ENCODE measurements around the gene TEX26.

Gene TEX26

GRCh38 chr13:30957258-30957943, 24.9 kb downstream of the TEX26 start:
- Histone ChIP-seq H3K4me3 (ENCODE audit: low read length) (no peak overlapping the region), H3K9ac (ENCODE audit: low read depth, low read length) (no peak overlapping the region), H3K4me2 (ENCODE audit: low read length) (no peak overlapping the region), H3K9me3 (replicated peaks; ENCODE audit: low read length) (no peaks in the 10 kb centered on the region), H3K27me3 (ENCODE audit: control insufficient read depth, insufficient read depth, low read length) (peaks cover 53% of the 10 kb centered on the region), H3K4me1 (ENCODE audit: control insufficient read depth, insufficient read depth, low read length) (no peaks in the 10 kb centered on the region), H3K36me3 (ENCODE audit: insufficient read depth, low read length) (no peaks in the 10 kb centered on the region)

DNA sequence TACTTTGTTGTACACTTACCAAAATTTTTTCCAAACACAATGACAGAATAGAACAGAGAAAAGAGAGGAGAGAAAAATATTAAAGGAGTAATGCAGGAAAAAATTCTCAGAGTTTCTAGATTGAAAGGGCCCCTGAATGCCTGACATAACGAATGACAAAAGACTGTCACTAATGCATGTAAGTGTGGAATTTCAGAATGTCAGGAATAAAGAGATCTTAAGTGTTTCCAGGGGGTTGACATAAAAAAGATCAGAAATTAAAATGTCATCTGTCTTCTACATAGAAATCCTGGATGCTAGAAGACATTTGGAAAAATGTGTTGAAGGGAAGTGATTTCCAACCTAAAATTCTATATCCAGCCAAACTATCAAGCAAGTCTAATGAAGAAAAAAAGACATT, 27.2 kb downstream of the TEX26 start:
- Histone ChIP-seq H3K9ac (ENCODE audit: low read depth, low read length) (no peak overlapping the region), H3K4me3 (ENCODE audit: low read length) (no peak overlapping the region), H3K4me1 (ENCODE audit: control insufficient read depth, insufficient read depth, low read length) (no peaks in the 10 kb centered on the region), H3K9me3 (replicated peaks; ENCODE audit: low read length) (no peaks in the 10 kb centered on the region), H3K27me3 (ENCODE audit: control insufficient read depth, insufficient read depth, low read length) (peaks cover 45% of the 10 kb centered on the region), H3K36me3 (ENCODE audit: insufficient read depth, low read length) (no peaks in the 10 kb centered on the region), H3K4me2 (ENCODE audit: low read length) (no peak overlapping the region)

DNA sequence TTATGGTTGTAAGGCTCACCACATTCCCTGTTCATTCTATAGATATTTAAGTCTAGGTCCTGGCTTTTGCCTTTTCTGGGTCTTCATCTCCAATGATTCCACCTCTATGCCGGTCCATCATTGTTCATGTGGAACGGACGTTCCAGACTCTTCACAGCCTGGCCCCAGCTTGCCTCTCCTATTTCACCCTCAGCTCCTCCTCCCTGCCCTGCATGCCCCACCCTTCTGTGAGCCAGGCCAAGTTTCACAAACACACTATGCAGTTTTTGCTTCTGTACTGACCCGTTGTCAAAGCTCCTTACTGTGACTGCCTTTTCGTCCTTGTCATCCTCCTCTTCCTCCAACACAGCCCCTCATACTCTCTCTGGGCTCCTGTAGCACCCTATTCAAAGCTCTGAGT, 31.3 kb downstream of the TEX26 start:
- H3K4me1 ChIP-seq (ENCODE audit: control insufficient read depth, insufficient read depth, low read length) = no peaks in the 10 kb centered on the region
- peak overlapping the region; percentile 28 for H3K4me2 ChIP-seq (ENCODE audit: low read length)
- H3K9me3 ChIP-seq (replicated peaks; ENCODE audit: low read length) = no peaks in the 10 kb centered on the region
- no peaks in the 10 kb centered on the region for H3K36me3 ChIP-seq (ENCODE audit: insufficient read depth, low read length)
- no peak overlapping the region for H3K4me3 ChIP-seq (ENCODE audit: low read length)
- no peak overlapping the region for H3K9ac ChIP-seq (ENCODE audit: low read depth, low read length)
- H3K27me3 ChIP-seq (ENCODE audit: control insufficient read depth, insufficient read depth, low read length) = peaks cover 40% of the 10 kb centered on the region

- Histone ChIP-seq H3K4me3 (ENCODE audit: low read length) (no peak overlapping the region), H3K4me2 (ENCODE audit: low read length) (no peak overlapping the region), H3K9me3 (replicated peaks; ENCODE audit: low read length) (no peaks in the 10 kb centered on the region), H3K36me3 (ENCODE audit: insufficient read depth, low read length) (no peaks in the 10 kb centered on the region), H3K9ac (ENCODE audit: low read depth, low read length) (no peak overlapping the region), H3K27me3 (ENCODE audit: control insufficient read depth, insufficient read depth, low read length) (peaks cover 40% of the 10 kb centered on the region), H3K4me1 (ENCODE audit: control insufficient read depth, insufficient read depth, low read length) (no peaks in the 10 kb centered on the region)
Measured at GRCh38 chr13:30965380-30965779, 32.9 kb downstream of the TEX26 start.

DNA sequence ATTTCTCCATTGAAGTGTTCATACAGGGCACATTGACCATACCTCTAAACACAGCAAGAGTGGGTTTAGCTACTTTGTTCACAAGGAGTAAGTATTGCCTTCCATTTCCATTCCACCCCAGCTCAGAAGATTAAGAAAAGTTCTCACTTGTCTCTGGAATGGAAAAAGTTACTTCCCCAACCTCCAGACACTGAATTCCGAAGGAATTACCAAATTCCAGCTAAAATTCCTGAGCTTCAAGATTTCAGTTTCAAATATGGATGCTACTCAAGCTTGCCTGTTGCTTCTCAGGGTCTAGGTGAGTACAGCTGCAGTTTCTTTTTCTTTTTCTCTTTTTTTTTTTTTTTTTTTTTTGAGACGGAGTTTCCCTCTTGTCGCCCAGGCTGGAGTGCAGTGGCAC, 33.6 kb downstream of the TEX26 start:
- Histone ChIP-seq H3K36me3 (ENCODE audit: insufficient read depth, low read length) (no peaks in the 10 kb centered on the region), H3K4me2 (ENCODE audit: low read length) (no peak overlapping the region)

GRCh38 chr13:30968846-30969245, 36.4 kb downstream of the TEX26 start:
- Histone ChIP-seq H3K4me2 (ENCODE audit: low read length) (no peak overlapping the region), H3K4me3 (ENCODE audit: low read length) (no peak overlapping the region), H3K9me3 (replicated peaks; ENCODE audit: low read length) (no peaks in the 10 kb centered on the region), H3K36me3 (ENCODE audit: insufficient read depth, low read length) (no peaks in the 10 kb centered on the region), H3K27me3 (ENCODE audit: control insufficient read depth, insufficient read depth, low read length) (peaks cover 23% of the 10 kb centered on the region), H3K4me1 (ENCODE audit: control insufficient read depth, insufficient read depth, low read length) (peaks cover 3% of the 10 kb centered on the region), H3K9ac (ENCODE audit: low read depth, low read length) (no peak overlapping the region)

More for the DNA sequence above, 33.6 kb downstream of the TEX26 start:
- Histone ChIP-seq H3K27me3 (ENCODE audit: control insufficient read depth, insufficient read depth, low read length) (peaks cover 38% of the 10 kb centered on the region), H3K9ac (ENCODE audit: low read depth, low read length) (no peak overlapping the region), H3K4me1 (ENCODE audit: control insufficient read depth, insufficient read depth, low read length) (no peaks in the 10 kb centered on the region), H3K4me3 (ENCODE audit: low read length) (no peak overlapping the region), H3K9me3 (replicated peaks; ENCODE audit: low read length) (no peaks in the 10 kb centered on the region)

- H3K4me3 ChIP-seq (ENCODE audit: low read length) = no peak overlapping the region
- no peak overlapping the region for H3K9ac ChIP-seq (ENCODE audit: low read depth, low read length)
- peaks cover 3% of the 10 kb centered on the region for H3K4me1 ChIP-seq (ENCODE audit: control insufficient read depth, insufficient read depth, low read length)
- H3K36me3 ChIP-seq (ENCODE audit: insufficient read depth, low read length) = no peaks in the 10 kb centered on the region
- H3K4me2 ChIP-seq (ENCODE audit: low read length) = no peak overlapping the region
- no peaks in the 10 kb centered on the region for H3K9me3 ChIP-seq (replicated peaks; ENCODE audit: low read length)
- peaks cover 18% of the 10 kb centered on the region for H3K27me3 ChIP-seq (ENCODE audit: control insufficient read depth, insufficient read depth, low read length)
Measured at GRCh38 chr13:30971575-30971974, 39.1 kb downstream of the TEX26 start.

GRCh38 chr13:30972888-30973377, 40.5 kb downstream of the TEX26 start:
- H3K4me2 ChIP-seq (ENCODE audit: low read length) = no peak overlapping the region

DNA sequence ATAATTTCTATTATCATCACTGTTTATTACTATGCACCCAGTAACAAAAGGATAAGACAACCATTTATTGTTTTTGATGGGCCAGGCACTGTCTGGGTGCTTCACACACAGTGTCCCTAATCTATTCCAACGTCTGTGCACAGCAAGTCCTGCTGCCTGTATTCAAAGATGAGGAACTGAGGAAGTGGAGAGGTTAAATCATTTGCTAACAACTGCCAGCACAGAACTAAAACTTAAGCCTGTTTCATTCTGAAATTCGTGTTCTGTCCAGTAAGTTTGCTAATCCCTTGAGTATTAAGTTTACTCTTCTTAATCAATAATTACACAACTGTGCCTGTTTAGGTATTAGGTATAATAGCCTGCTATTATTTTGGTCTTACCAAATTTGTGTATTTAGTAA, 41.9 kb downstream of the TEX26 start:
- Histone ChIP-seq H3K4me1 (ENCODE audit: control insufficient read depth, insufficient read depth, low read length) (peaks cover 17% of the 10 kb centered on the region), H3K9ac (ENCODE audit: low read depth, low read length) (no peak overlapping the region)

More at GRCh38 chr13:30972888-30973377, 40.5 kb downstream of the TEX26 start:
- Histone ChIP-seq H3K9me3 (replicated peaks; ENCODE audit: low read length) (no peaks in the 10 kb centered on the region), H3K9ac (ENCODE audit: low read depth, low read length) (no peak overlapping the region), H3K27me3 (ENCODE audit: control insufficient read depth, insufficient read depth, low read length) (peaks cover 10% of the 10 kb centered on the region), H3K4me1 (ENCODE audit: control insufficient read depth, insufficient read depth, low read length) (peaks cover 10% of the 10 kb centered on the region), H3K36me3 (ENCODE audit: insufficient read depth, low read length) (no peaks in the 10 kb centered on the region), H3K4me3 (ENCODE audit: low read length) (no peak overlapping the region)

DNA sequence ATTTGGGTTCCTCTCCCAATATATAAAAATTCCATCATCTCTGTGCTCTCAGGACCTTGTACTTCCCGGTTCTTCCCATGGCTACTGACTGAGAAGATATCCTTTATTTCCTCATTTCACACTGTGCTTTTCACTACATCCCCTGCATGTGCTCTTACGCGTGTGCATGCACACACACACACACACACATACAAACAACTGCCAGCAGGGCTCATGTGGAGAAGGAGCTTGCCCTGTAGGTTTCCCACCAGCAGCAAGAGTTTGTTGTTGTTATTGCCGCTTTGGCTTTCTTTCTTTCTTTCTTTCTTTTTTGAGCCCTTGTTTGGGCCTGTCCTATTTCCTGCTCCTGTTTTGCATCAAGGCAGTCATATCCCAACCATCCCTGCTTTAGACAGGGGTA, 43.6 kb downstream of the TEX26 start:
- Histone ChIP-seq H3K9me3 (replicated peaks; ENCODE audit: low read length) (no peaks in the 10 kb centered on the region), H3K9ac (ENCODE audit: low read depth, low read length) (no peak overlapping the region), H3K4me2 (ENCODE audit: low read length) (no peak overlapping the region), H3K4me3 (ENCODE audit: low read length) (no peak overlapping the region), H3K27me3 (ENCODE audit: control insufficient read depth, insufficient read depth, low read length) (peaks cover under 1% of the 10 kb centered on the region), H3K36me3 (ENCODE audit: insufficient read depth, low read length) (no peaks in the 10 kb centered on the region), H3K4me1 (ENCODE audit: control insufficient read depth, insufficient read depth, low read length) (peaks cover 17% of the 10 kb centered on the region)

More for the DNA sequence above, 41.9 kb downstream of the TEX26 start:
- Histone ChIP-seq H3K27me3 (ENCODE audit: control insufficient read depth, insufficient read depth, low read length) (peaks cover 10% of the 10 kb centered on the region), H3K9me3 (replicated peaks; ENCODE audit: low read length) (no peaks in the 10 kb centered on the region), H3K4me2 (ENCODE audit: low read length) (no peak overlapping the region), H3K4me3 (ENCODE audit: low read length) (no peak overlapping the region), H3K36me3 (ENCODE audit: insufficient read depth, low read length) (no peaks in the 10 kb centered on the region)

DNA sequence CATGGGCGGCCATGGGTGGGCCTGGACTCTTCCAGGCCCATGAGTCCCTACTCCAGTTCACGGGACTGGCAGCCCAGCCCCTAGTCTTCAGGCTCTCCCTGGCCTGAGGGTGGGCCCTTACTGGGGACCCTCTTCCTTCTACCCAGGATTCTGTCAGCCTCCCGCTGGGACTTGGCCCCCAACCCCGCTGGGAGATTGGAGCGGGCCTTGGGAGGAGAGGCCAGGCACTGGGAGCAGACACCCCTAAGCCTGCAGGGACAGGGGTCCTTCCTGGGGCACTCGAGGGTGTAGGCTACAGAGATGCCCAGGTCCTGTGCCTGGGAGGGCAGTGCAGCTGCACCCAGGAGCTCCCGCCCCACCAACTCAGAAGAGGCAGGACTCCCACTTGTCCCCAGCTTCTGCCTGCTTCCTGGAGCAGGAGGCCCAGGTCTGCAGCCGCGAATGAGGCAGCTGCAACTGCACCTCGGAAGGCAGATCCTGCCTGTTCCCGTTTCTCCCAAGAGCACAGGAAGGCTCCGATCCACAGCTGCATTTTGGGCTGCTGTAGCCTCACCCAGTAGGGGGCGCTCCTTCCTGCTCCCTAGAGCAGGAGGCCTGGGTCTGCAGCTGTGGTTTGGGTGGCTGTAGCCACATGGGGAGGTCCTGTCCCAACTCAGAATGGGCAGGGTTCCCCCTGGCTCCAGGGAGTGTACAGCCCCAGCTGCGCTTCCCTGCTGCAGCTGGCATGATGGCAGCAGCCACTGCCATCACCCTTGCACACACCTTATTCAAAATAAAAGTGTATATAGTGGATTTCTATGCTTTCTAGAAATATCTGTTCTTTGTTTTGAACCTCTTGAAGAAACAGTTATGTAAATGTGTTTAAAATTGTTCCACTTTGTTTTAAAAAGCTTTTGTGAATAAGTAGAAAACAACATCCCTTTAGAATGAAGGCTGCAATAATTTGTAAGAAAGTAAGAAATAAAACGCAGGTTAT, 46.8 kb downstream of the TEX26 start:
- Histone ChIP-seq H3K4me1 (ENCODE audit: control insufficient read depth, insufficient read depth, low read length) (peaks cover 14% of the 10 kb centered on the region), H3K4me2 (ENCODE audit: low read length) (no peak overlapping the region), H3K36me3 (ENCODE audit: insufficient read depth, low read length) (no peaks in the 10 kb centered on the region), H3K4me3 (ENCODE audit: low read length) (no peak overlapping the region), H3K9ac (ENCODE audit: low read depth, low read length) (no peak overlapping the region), H3K27me3 (ENCODE audit: control insufficient read depth, insufficient read depth, low read length) (no peaks in the 10 kb centered on the region), H3K9me3 (replicated peaks; ENCODE audit: low read length) (no peaks in the 10 kb centered on the region)
